HepG2 (cell line): ENCODE data around the gene SETD2. TPM values are rescaled to one million over a fixed set of nuclear protein-coding genes. Genes with fewer than 3 reads are reported as not detected.

ENCODE experiments used
- DBP ChIP-seq: sonication (generic); formaldehyde crosslinking; IDR thresholded peaks from 2 replicates; pipeline ENCODE4 v1.4.0; 2020; ENCODE audit warnings: missing genetic modification reagents; ENCODE audit errors: not compliant biosample characterization
- FOXK2 ChIP-seq: fragments of 450-650 bp; IDR thresholded peaks from 2 replicates; pipeline ENCODE4 v1.6.1; 2016
- HDAC2 ChIP-seq: sonication (generic); formaldehyde crosslinking; IDR thresholded peaks from 2 replicates; pipeline ENCODE4 v1.4.0; 2020; ENCODE audit warnings: missing genetic modification reagents
- MXD3 ChIP-seq: IDR thresholded peaks from 2 replicates; pipeline ENCODE4 v1.6.1; 2016; ENCODE audit warnings: mild to moderate bottlenecking, missing biosample characterization, missing genetic modification reagents
- ZBTB37 ChIP-seq: sonication (generic); formaldehyde crosslinking; IDR thresholded peaks from 2 replicates; pipeline ENCODE4 v1.4.0; 2020; ENCODE audit warnings: mild to moderate bottlenecking, missing genetic modification reagents
- ZNF343 ChIP-seq: sonication (generic); formaldehyde crosslinking; IDR thresholded peaks from 2 replicates; pipeline ENCODE4 v1.4.0; 2020; ENCODE audit warnings: mild to moderate bottlenecking, missing genetic modification reagents
- ZNF512 ChIP-seq: sonication (generic); formaldehyde crosslinking; IDR thresholded peaks from 2 replicates; pipeline ENCODE4 v1.4.0; 2020; ENCODE audit warnings: mild to moderate bottlenecking, missing genetic modification reagents
- ZNF550 ChIP-seq: sonication (generic); formaldehyde crosslinking; IDR thresholded peaks from 2 replicates; pipeline ENCODE4 v1.4.0; 2020; ENCODE audit warnings: mild to moderate bottlenecking, missing genetic modification reagents, borderline replicate concordance
- ZNF646 ChIP-seq: sonication (generic); formaldehyde crosslinking; IDR thresholded peaks from 2 replicates; pipeline ENCODE4 v1.9.0; 2021; ENCODE audit warnings: mild to moderate bottlenecking, missing genetic modification reagents
- polyA plus RNA-seq, 8 experiments: library from polyadenylated mRNA; depleted of rRNA in 3 of 8; stranded (reverse) in 7 of 8; unstranded in 1 of 8; fragments of >200 nt; fragmentation: Illumina TruSeq in 4 of 8; extraction: Trizol in 4 of 8; gene quantifications; 2 replicates each; pipeline versions ENCODE4 v1.2.1 to v1.2.3, GENCODE V29; 2011 to 2016; ENCODE audit warnings: low read depth in 4 of 8, missing spikeins in 1 of 8, mixed read lengths in 1 of 8; ENCODE audit not compliant: insufficient read depth in 1 of 8
- total RNA-seq, 5 experiments: library from RNA; depleted of rRNA; stranded (reverse); fragments of >200 nt; fragmentation: Illumina TruSeq; extraction: Trizol; gene quantifications; 2 replicates each; pipeline ENCODE4 v1.2.3, GENCODE V29; 2016; ENCODE audit warnings: low read depth in 1 of 5

Gene SETD2
- total and polyA plus RNA-seq, 2 of the 13 experiments (the other 11 are each of a cell fraction or from before 2014, with no cell fraction given), result 14.2 to 24.2 TPM

GRCh38 chr3:46998852-46999515 is 164.9 kb downstream of the SETD2 start (continued):
- TF ChIP-seq ZBTB37 (CRISPR knock-in tag) (no peak), HDAC2 (no peak), DBP (CRISPR knock-in tag) (no peak), ZNF646 (CRISPR knock-in tag) (no peak), ZNF343 (CRISPR knock-in tag) (0 out of 2 replicates have a peak, but pooled peaks have one; percentile 36), ZNF512 (CRISPR knock-in tag) (no peak), ZNF550 (no peak), FOXK2 (no peak), MXD3 (CRISPR knock-in tag) (0 out of 2 replicates have a peak, but pooled peaks have one; percentile 1)
